Mucosa of descending colon (tissue), 3 donors: Measurements from ENCODE around the gene ENPP6. TPM values are rescaled to one million over a fixed set of nuclear protein-coding genes. Genes with fewer than 3 reads are reported as not detected.

ENCODE experiments used
- ATAC-seq: fragments of 200-7000 bp; cut with Tn5 transposase; one replicate; pipeline ENCODE4 v1.9.1; 2020; ENCODE audit warnings: mild to moderate bottlenecking, moderate library complexity
- DNase-seq, 3 donors: peaks; one replicate each; pipeline ENCODE4 v3.0.0-alpha.2; 2020
- H3K36me3 ChIP-seq: fragments of 200-600 bp; one replicate; pipeline ENCODE4 v1.8.0; 2021; ENCODE audit warnings: low read depth, mild to moderate bottlenecking
- H3K4me1 ChIP-seq: fragments of 200-600 bp; one replicate; pipeline ENCODE4 v1.8.0; 2021; ENCODE audit warnings: low read depth, mild to moderate bottlenecking
- H3K4me3 ChIP-seq: fragments of 200-600 bp; one replicate; pipeline ENCODE4 v1.8.0; 2021; ENCODE audit warnings: mild to moderate bottlenecking
- H3K9me3 ChIP-seq: fragments of 200-600 bp; one replicate; pipeline ENCODE4 v1.8.0; 2021; ENCODE audit warnings: mild to moderate bottlenecking
- CTCF ChIP-seq: fragments of 200-600 bp; IDR thresholded peaks from one replicate; pipeline ENCODE4 v1.8.0; 2022; ENCODE audit warnings: antibody characterized with exemption, mild to moderate bottlenecking
- intact Hi-C, 2 donors: fragments of 100-400 bp; cut with DNase I in 1 of 2; cut with micrococcal nuclease in 1 of 2; formaldehyde crosslinking; loops; one replicate each; pipeline versions ENCODE4 v1.11.0 to v1.11.1; 2022; cut with DNase I, micrococcal nuclease
- total RNA-seq, 3 donors: library from RNA; stranded (reverse); fragmentation: NEBNext Ultra II Directional in 2 of 3; extraction: Animal tissue kit (Norgen Biotek cat#: 25700) in 2 of 3; gene quantifications; one replicate each; pipeline versions ENCODE4 v1.2.1 to v1.2.4, GENCODE V29; 2021 to 2023
- donor health status: DM: no; HTN: no; CAD: no; lungs with moderate emphysema.
- donor health status: DM: no; HTN: no; CAD: no.
- donor health status: DM: no; HTN: yes; CAD: no.

Gene ENPP6
- total RNA-seq, 3 donors from 2014 or later = 0.35 to 0.57 (median 0.43) TPM

DNA sequence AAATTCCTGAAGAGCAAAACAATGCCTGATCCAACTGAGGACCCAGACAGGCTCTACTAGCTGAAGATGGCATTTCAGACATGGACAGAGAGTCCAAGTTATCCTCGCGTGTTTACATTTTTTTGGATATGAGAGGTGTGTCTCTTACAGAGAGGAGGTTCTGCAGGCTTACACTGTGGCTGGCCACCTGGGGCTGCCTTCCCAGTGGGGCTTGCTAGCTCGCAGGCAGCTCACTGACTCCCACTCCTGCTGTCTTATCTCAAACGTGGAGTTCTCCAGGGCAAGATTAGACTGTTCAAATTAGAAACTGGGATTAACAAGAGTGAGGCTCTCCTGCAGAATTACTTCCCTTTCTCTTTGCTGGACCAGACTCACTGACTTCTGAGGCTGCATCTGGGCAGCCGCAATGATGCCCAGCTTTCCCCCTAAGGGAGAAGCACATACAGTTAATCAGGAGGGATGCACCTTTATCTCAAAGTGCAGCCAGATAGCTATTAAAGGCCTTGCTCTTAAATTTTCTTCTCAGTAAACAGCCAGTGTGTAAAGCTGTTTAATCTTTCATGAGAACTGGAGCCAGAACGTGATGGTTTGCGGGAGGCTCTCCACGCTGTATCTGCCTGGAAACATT, 123.0 kb downstream of the ENPP6 start:
- DNase-seq = no peak
- intact Hi-C loops = loop anchor here in 1 of 2 donors (10.0 kb wide), 1 partner anchor 250 kb away; no protein-coding TSS in a partner anchor
- H3K36me3 ChIP-seq = no peaks in the 10 kb centered on the region
- H3K9me3 ChIP-seq = no peaks in the 10 kb centered on the region
- ATAC-seq = no peak
- no peak for TF ChIP-seq CTCF
- H3K4me3 ChIP-seq = no peak overlapping the region
- H3K4me1 ChIP-seq = no peaks in the 10 kb centered on the region

DNA sequence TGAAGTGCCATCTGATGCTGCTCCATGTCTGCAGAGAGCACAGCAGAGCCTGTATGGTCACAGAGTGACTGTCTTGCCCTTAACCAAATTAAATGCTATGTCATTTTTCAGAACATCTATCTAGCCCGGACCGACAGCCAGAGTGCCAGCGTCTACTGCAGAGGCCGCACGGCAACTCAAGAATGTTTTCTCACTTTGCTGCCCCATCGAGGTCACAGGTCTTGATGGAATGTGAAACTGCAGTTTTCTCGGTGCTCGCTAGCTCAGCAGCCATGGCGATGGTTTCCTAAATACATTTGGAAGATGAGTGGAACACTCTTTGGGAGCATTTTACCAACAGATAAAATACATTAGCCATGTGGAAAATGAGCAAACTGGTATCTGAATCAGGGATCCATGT, 125.7 kb downstream of the ENPP6 start:
- intact Hi-C loops = loop anchor here in 1 of 2 donors (10.0 kb wide), 1 partner anchor 247 kb away; no protein-coding TSS in a partner anchor

DNA sequence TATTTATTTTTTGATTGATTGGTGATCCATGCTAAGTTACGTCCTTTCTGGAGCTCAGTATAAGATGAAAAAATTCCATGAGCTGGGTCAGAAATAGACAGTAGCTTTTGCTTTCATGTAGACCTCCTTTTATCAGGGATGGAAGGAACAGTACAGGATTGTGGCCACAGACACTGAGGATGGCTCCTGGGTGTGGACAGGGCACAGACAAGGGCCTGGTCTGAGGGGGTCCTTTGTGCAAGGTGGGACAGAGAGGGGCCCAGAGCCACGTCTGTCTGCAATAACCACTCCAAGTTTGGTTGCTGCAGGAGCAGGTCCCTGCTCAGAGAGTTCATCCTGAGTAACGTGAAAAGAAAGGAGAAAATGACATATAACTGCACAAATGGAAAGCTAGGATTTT, 127.1 kb downstream of the ENPP6 start:
- Histone ChIP-seq H3K36me3 (no peaks in the 10 kb centered on the region), H3K4me1 (no peaks in the 10 kb centered on the region), H3K9me3 (no peaks in the 10 kb centered on the region), H3K4me3 (no peak overlapping the region)
- DNase-seq (no peak), ATAC-seq (no peak)
- intact Hi-C loops = loop anchor here in 1 of 2 donors (10.0 kb wide), 1 partner anchor 246 kb away; no protein-coding TSS in a partner anchor
- no peak for TF ChIP-seq CTCF

More for the DNA sequence above, 125.7 kb downstream of the ENPP6 start:
- DNase-seq = no peak
- Histone ChIP-seq H3K4me1 (no peaks in the 10 kb centered on the region), H3K36me3 (no peaks in the 10 kb centered on the region), H3K9me3 (no peaks in the 10 kb centered on the region), H3K4me3 (no peak overlapping the region)
- no peak for TF ChIP-seq CTCF
- no peak for ATAC-seq

DNA sequence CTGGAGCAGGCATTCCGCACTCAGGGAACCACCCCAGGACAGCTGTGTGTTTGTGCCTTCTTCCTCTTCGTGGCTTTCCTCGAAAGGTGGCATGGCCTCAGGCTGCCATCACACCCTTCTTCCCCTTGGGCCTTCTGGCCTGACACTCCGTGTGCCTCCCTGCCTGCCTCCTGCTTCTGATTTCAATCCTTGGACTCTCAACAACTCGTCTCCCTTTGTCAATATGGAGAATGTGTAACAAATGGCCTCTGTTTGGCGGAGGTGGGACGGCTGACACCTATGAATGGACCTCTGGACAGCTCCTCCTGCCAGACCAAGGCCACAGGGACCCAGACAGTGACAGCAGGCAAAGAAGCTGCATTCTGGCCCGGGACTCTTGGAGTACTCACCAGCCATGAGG, 137.0 kb downstream of the ENPP6 start:
- Histone ChIP-seq H3K9me3 (no peaks in the 10 kb centered on the region), H3K36me3 (no peaks in the 10 kb centered on the region), H3K4me1 (no peaks in the 10 kb centered on the region), H3K4me3 (no peak overlapping the region)
- intact Hi-C loops = no loop called here
- ATAC-seq (no peak), DNase-seq (no peak)
- no peak for TF ChIP-seq CTCF

GRCh38 chr4:184074677-184075388, 142.8 kb downstream of the ENPP6 start:
- TF ChIP-seq CTCF = no peak
- Histone ChIP-seq H3K4me3 (no peak overlapping the region), H3K4me1 (no peaks in the 10 kb centered on the region), H3K9me3 (peaks cover 6% of the 10 kb centered on the region), H3K36me3 (no peaks in the 10 kb centered on the region)
- DNase-seq = no peak
- intact Hi-C loops = no loop called here
- no peak for ATAC-seq
